Superior temporal gyrus (tissue), 1 donor: ENCODE results near the gene CHMP5.
A peak's percentile ranks its signal among the peaks of the same experiment; 100 is the strongest.

Experiments
- DNase-seq: peaks from one replicate; pipeline ENCODE4 v3.0.0-alpha.2; 2016; ENCODE audit errors: extremely low spot score

Gene CHMP5

GRCh38 chr9:33273266-33273971, 8.6 kb downstream of the CHMP5 start:
- DNase-seq = no peak

- no peak for DNase-seq
Measured at GRCh38 chr9:33273972-33274328, 9.1 kb downstream of the CHMP5 start.

GRCh38 chr9:33277484-33277883, 12.6 kb downstream of the CHMP5 start:
- no peak for DNase-seq

- no peak for DNase-seq
Measured at GRCh38 chr9:33285502-33285901, 20.7 kb downstream of the CHMP5 start.

- DNase-seq = peak; percentile 85
Measured at GRCh38 chr9:33287087-33287490, 22.2 kb downstream of the CHMP5 start.

- no peak for DNase-seq
Measured at GRCh38 chr9:33288235-33288634, 23.4 kb downstream of the CHMP5 start.

GRCh38 chr9:33288828-33289483, 24.1 kb downstream of the CHMP5 start:
- no peak for DNase-seq

- DNase-seq = no peak
Measured at GRCh38 chr9:33289496-33289895, 24.6 kb downstream of the CHMP5 start.

- DNase-seq = no peak
Measured at GRCh38 chr9:33289936-33290246, 25.0 kb downstream of the CHMP5 start.

GRCh38 chr9:33290247-33291030, 25.6 kb downstream of the CHMP5 start, which contains the start of gene NFX1:
TSS of gene NFX1 (plus strand) at chr9:33290516. CDS start at chr9:33290573, 57 bp downstream.
- DNase-seq = peak; percentile 98

- no peak for DNase-seq
Measured at GRCh38 chr9:33291031-33291397, 26.2 kb downstream of the CHMP5 start.

- no peak for DNase-seq
Measured at GRCh38 chr9:33291901-33292300, 27.1 kb downstream of the CHMP5 start.

GRCh38 chr9:33293782-33294181, 28.9 kb downstream of the CHMP5 start:
- DNase-seq = no peak

GRCh38 chr9:33294670-33295432, 30.0 kb downstream of the CHMP5 start:
- no peak for DNase-seq

- DNase-seq = no peak
Measured at GRCh38 chr9:33295571-33295970, 30.7 kb downstream of the CHMP5 start.

- DNase-seq = peak; percentile 40
Measured at GRCh38 chr9:33297432-33297831, 32.6 kb downstream of the CHMP5 start.

- no peak for DNase-seq
Measured at GRCh38 chr9:33300546-33300945, 35.7 kb downstream of the CHMP5 start.

GRCh38 chr9:33304362-33304761, 39.5 kb downstream of the CHMP5 start:
- no peak for DNase-seq

- DNase-seq = no peak
Measured at GRCh38 chr9:33306037-33306436, 41.2 kb downstream of the CHMP5 start.

- DNase-seq = no peak
Measured at GRCh38 chr9:33307067-33307466, 42.2 kb downstream of the CHMP5 start.

GRCh38 chr9:33309903-33310302, 45.1 kb downstream of the CHMP5 start:
- DNase-seq = no peak

GRCh38 chr9:33310748-33311147, 45.9 kb downstream of the CHMP5 start:
- DNase-seq = no peak
